Measurements from ENCODE around the gene B9D2.

- TF ChIP-seq, protein P1, sequence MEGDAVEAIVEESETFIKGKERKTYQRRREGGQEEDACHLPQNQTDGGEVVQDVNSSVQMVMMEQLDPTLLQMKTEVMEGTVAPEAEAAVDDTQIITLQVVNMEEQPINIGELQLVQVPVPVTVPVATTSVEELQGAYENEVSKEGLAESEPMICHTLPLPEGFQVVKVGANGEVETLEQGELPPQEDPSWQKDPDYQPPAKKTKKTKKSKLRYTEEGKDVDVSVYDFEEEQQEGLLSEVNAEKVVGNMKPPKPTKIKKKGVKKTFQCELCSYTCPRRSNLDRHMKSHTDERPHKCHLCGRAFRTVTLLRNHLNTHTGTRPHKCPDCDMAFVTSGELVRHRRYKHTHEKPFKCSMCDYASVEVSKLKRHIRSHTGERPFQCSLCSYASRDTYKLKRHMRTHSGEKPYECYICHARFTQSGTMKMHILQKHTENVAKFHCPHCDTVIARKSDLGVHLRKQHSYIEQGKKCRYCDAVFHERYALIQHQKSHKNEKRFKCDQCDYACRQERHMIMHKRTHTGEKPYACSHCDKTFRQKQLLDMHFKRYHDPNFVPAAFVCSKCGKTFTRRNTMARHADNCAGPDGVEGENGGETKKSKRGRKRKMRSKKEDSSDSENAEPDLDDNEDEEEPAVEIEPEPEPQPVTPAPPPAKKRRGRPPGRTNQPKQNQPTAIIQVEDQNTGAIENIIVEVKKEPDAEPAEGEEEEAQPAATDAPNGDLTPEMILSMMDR (IDR thresholded peaks at IDR 0.05), result no peak
- no peak for TF ChIP-seq EZH2phosphoT487 (IDR thresholded peaks at IDR 0.05)
These were observed 6.2 kb downstream of the B9D2 start for GRCh38 chr19:41357746-41358145.

Measured in neural progenitor cell (in vitro differentiated cells).